GM12878 (cell line): ENCODE data around the gene WDR91. TPM values are rescaled to one million over a fixed set of nuclear protein-coding genes. Genes with fewer than 3 reads are reported as not detected.

Source experiments
- BCLAF1 ChIP-seq: fragments of 450-650 bp; IDR thresholded peaks from 2 replicates; pipeline ENCODE4 v1.6.1; 2017; ENCODE audit warnings: antibody characterized with exemption, mild to moderate bottlenecking, moderate library complexity
- CEBPB ChIP-seq, 2 experiments: fragments of 150-350 bp in 1 of 2; IDR thresholded peaks; 2 replicates each; pipeline ENCODE4 v1.6.1; 2012 to 2014; ENCODE audit warnings: low read depth in 2 of 2, low read length in 2 of 2, borderline replicate concordance in 1 of 2, inconsistent platforms in 1 of 2
- CEBPZ ChIP-seq: fragments of 150-350 bp; IDR thresholded peaks from 2 replicates; pipeline ENCODE4 v1.6.1; 2016; ENCODE audit warnings: low read depth, low read length
- DPF2 ChIP-seq: fragments of 450-650 bp; IDR thresholded peaks from 2 replicates; pipeline ENCODE4 v1.6.1; 2017; ENCODE audit warnings: mild to moderate bottlenecking
- E4F1 ChIP-seq: fragments of 450-650 bp; IDR thresholded peaks from 2 replicates; pipeline ENCODE4 v1.6.1; 2018; ENCODE audit warnings: borderline replicate concordance, mild to moderate bottlenecking; ENCODE audit not compliant: partially characterized antibody
- KLF5 ChIP-seq: fragments of 450-650 bp; IDR thresholded peaks from 2 replicates; pipeline ENCODE4 v1.6.1; 2014; ENCODE audit warnings: mild to moderate bottlenecking; ENCODE audit not compliant: partially characterized antibody
- MYC ChIP-seq: IDR thresholded peaks from 2 replicates; pipeline ENCODE4 v1.6.1; 2011; ENCODE audit warnings: mild to moderate bottlenecking, low read length, moderate library complexity, inconsistent platforms; ENCODE audit not compliant: insufficient read depth, insufficient replicate concordance, insufficient read length, severe bottlenecking
- NKRF ChIP-seq: fragments of 450-650 bp; conservative IDR thresholded peaks from 2 replicates; pipeline ENCODE4 v1.6.1; 2017; ENCODE audit warnings: mild to moderate bottlenecking, moderate library complexity
- RB1 ChIP-seq: fragments of 450-650 bp; formaldehyde crosslinking; IDR thresholded peaks from 2 replicates; pipeline ENCODE4 v1.6.1; 2017; ENCODE audit warnings: mild to moderate bottlenecking, borderline replicate concordance
- RBBP5 ChIP-seq: fragments of 200-600 bp; sonication (generic); conservative IDR thresholded peaks from 2 replicates; pipeline ENCODE4 v1.6.1; 2016
- USF1 ChIP-seq: IDR thresholded peaks from 2 replicates; pipeline ENCODE4 v1.6.1; 2011; ENCODE audit warnings: borderline replicate concordance, low read depth, mild to moderate bottlenecking, moderate library complexity, mixed read lengths, low read length; ENCODE audit not compliant: insufficient read depth; ENCODE audit errors: extremely low read length
- YY1 ChIP-seq: IDR thresholded peaks from 2 replicates; pipeline ENCODE4 v1.6.1; 2011; ENCODE audit warnings: low read depth, mild to moderate bottlenecking, low read length
- polyA plus RNA-seq, 11 experiments: library from polyadenylated mRNA; depleted of rRNA in 4 of 11; unstranded in 6 of 11; stranded (reverse) in 5 of 11; fragments of >200 nt; fragmentation: Nextera tagmentation in 4 of 11; fragmentation: Illumina TruSeq in 1 of 11; extraction: Ambion mirVana in 4 of 11; extraction: Trizol in 1 of 11; gene quantifications; 1 replicate in 1 of 11; 2 replicates in 10 of 11; pipeline versions ENCODE4 v1.2.1 to v1.2.3, GENCODE V29; 2011 to 2016; ENCODE audit warnings: inconsistent platforms in 2 of 11, missing spikeins in 2 of 11, low read depth in 1 of 11
- total RNA-seq, 4 experiments: library from RNA; depleted of rRNA in 3 of 4; stranded (reverse); fragments of >200 nt in 3 of 4; fragmentation: Illumina TruSeq in 1 of 4; extraction: Trizol in 1 of 4; gene quantifications; 2 replicates each; pipeline versions ENCODE4 v1.2.1 to v1.2.3, GENCODE V29; 2013 to 2021

WDR91 gene
- total and polyA plus RNA-seq, 10 of the 15 experiments (the other 5 are each of a cell fraction or from before 2014, with no cell fraction given) = 7.6 to 83.3 (median 16.5) TPM

GRCh38 chr7:135206941-135207391 is 4.4 kb downstream of the WDR91 start (continued):
- TF ChIP-seq NKRF = no peak
- peak; percentile 92 for TF ChIP-seq DPF2
- TF ChIP-seq RB1 = no peak
- TF ChIP-seq MYC = no peak
- no peak for TF ChIP-seq BCLAF1
- no peak for TF ChIP-seq E4F1
- no peak for TF ChIP-seq CEBPB (IDR thresholded peaks at IDR 0.05; ENCODE audit: borderline replicate concordance in 1 of 2, low read depth in 2 of 2, low read length in 2 of 2)
- no peak for TF ChIP-seq CEBPZ
- TF ChIP-seq USF1 = no peak
- no peak for TF ChIP-seq KLF5
- TF ChIP-seq YY1 = no peak
- TF ChIP-seq RBBP5 = no peak
